Measurements from ENCODE around the gene GCC2. TPM values are rescaled to one million over a fixed set of nuclear protein-coding genes. Genes with fewer than 3 reads are reported as not detected.

The GCC2 gene
- total RNA-seq, 1 experiment from 2014 or later = 28.2 TPM

DNA sequence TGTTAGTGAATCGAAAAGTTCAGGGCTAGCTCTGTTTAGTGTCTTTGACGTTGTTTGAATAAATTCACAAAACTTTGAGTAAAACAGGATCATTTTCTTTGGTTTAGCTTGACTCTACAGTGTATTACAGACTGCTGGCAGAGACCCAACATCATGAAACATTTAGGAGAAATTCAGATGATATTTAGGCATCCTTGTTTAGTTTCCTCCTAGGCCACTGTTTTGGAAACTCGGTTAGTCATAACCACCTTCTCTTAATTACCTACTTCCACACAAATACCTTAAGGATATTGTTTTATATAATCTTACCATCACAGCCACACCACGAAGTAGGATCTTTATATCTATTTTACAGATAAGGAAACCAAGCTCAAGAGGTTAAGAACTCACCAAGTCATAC, 93.1 kb downstream of the GCC2 start:
- Histone ChIP-seq H3K27ac (ENCODE audit: low read depth, low read length) (no peak overlapping the region), H3K9me2 (ENCODE audit: insufficient read depth) (no peaks in the 10 kb centered on the region), H3K79me2 (ENCODE audit: insufficient read depth, low read length) (peaks cover 93% of the 10 kb centered on the region), H3K4me1 (ENCODE audit: control insufficient read depth in 1 of 2, insufficient read depth in 2 of 2, low read length in 2 of 2) (no peaks in the 10 kb centered on the region), H3K4me2 (ENCODE audit: low read length) (no peak overlapping the region), H3K4me3 (replicated peaks in 1 of 2; ENCODE audit: low read depth in 1 of 2, low read length in 2 of 2) (no peak overlapping the region), H3K9ac (ENCODE audit: low read length) (no peak overlapping the region), H3K27me3 (ENCODE audit: insufficient read depth, low read length) (no peaks in the 10 kb centered on the region), H3K36me3 (ENCODE audit: control insufficient read depth in 1 of 2, insufficient read depth in 2 of 2, low read length in 2 of 2) (no peaks in the 10 kb centered on the region), H3K9me3 (ENCODE audit: control insufficient read depth in 1 of 2, insufficient read depth in 1 of 2, low read depth in 1 of 2, low read length in 2 of 2) (no peaks in the 10 kb centered on the region), H4K20me1 (ENCODE audit: insufficient read depth) (peaks cover 3% of the 10 kb centered on the region; the same call in 1 of the 2 replicates), H2AFZ (ENCODE audit: low read depth, low read length, poor library complexity, severe bottlenecking) (no peak overlapping the region)
- DNase-seq (ENCODE audit: low read depth, low spot score) = no peak
- intact Hi-C loops (cut with micrococcal nuclease) = no loop called here
- no peak for ATAC-seq
- ChIA-PET POLR2A (no interaction called here), RAD21 (ENCODE audit: low non-redundant PET in 1 of 2, low total read pairs in 2 of 2, uncharacterized antibody in 2 of 2, unreplicated experiment in 2 of 2) (no interaction called here), CTCF (no interaction called here)
- no TSS peak for BruUV-seq (replicated peaks)
- no peak for TF ChIP-seq ATF3 (IDR thresholded peaks at IDR 0.05)
- no peak for TF ChIP-seq ZBTB33 (IDR thresholded peaks at IDR 0.05; ENCODE audit: extremely low read depth, insufficient replicate concordance, low read length)
- TF ChIP-seq CBX3 (IDR thresholded peaks at IDR 0.05; ENCODE audit: low read depth) = no peak
- no peak for TF ChIP-seq EGR1 (IDR thresholded peaks at IDR 0.05; ENCODE audit: low read depth)
- no peak for TF ChIP-seq CTCF (IDR thresholded peaks at IDR 0.05 in 2 of 3, conservative IDR thresholded peaks at IDR 0.05 in 1 of 3; ENCODE audit: borderline replicate concordance in 1 of 3, insufficient read depth in 1 of 3, low read depth in 2 of 3, low read length in 2 of 3)
- no peak for TF ChIP-seq JUND (IDR thresholded peaks at IDR 0.05)
- TF ChIP-seq TCF7L2 (IDR thresholded peaks at IDR 0.05; ENCODE audit: borderline replicate concordance, extremely low read depth, insufficient read depth, insufficient read length) = no peak
- TF ChIP-seq POLR2AphosphoS5 (IDR thresholded peaks at IDR 0.05; ENCODE audit: low read depth, low read length) = no peak
- no peak for TF ChIP-seq SIN3A (IDR thresholded peaks at IDR 0.05; ENCODE audit: low read depth)
- no peak for TF ChIP-seq ELF1 (IDR thresholded peaks at IDR 0.05; ENCODE audit: borderline replicate concordance, low read depth)
- no peak for TF ChIP-seq EZH2 (IDR thresholded peaks at IDR 0.05)
- TF ChIP-seq POLR2A (IDR thresholded peaks at IDR 0.05; ENCODE audit: borderline replicate concordance, extremely low read depth, insufficient read depth, insufficient read length) = no peak
- no peak for TF ChIP-seq CEBPB (IDR thresholded peaks at IDR 0.05; ENCODE audit: low read depth)
- TF ChIP-seq YY1 (IDR thresholded peaks at IDR 0.05; ENCODE audit: extremely low read depth, insufficient replicate concordance, low read depth, low read length) = no peak
- no peak for TF ChIP-seq MAX (IDR thresholded peaks at IDR 0.05)
- TF ChIP-seq RAD21 (IDR thresholded peaks at IDR 0.05; ENCODE audit: low read depth) = no peak
- no peak for TF ChIP-seq SP1 (IDR thresholded peaks at IDR 0.05; ENCODE audit: low read depth)
- TF ChIP-seq ZFX (IDR thresholded peaks at IDR 0.05) = no peak
- TF ChIP-seq SRF (IDR thresholded peaks at IDR 0.05; ENCODE audit: low read depth) = no peak
- no peak for TF ChIP-seq FOSL1 (IDR thresholded peaks at IDR 0.05; ENCODE audit: low read depth)
